HG02759 (cell line): ENCODE data around the gene TXK.

Experiments
- ATAC-seq: cut with Tn5 transposase; IDR thresholded peaks from one replicate; pipeline ENCODE4 v1.9.1; 2021; ENCODE audit warnings: mild to moderate bottlenecking, moderate library complexity; ENCODE audit not compliant: unreplicated experiment

Gene TXK

DNA sequence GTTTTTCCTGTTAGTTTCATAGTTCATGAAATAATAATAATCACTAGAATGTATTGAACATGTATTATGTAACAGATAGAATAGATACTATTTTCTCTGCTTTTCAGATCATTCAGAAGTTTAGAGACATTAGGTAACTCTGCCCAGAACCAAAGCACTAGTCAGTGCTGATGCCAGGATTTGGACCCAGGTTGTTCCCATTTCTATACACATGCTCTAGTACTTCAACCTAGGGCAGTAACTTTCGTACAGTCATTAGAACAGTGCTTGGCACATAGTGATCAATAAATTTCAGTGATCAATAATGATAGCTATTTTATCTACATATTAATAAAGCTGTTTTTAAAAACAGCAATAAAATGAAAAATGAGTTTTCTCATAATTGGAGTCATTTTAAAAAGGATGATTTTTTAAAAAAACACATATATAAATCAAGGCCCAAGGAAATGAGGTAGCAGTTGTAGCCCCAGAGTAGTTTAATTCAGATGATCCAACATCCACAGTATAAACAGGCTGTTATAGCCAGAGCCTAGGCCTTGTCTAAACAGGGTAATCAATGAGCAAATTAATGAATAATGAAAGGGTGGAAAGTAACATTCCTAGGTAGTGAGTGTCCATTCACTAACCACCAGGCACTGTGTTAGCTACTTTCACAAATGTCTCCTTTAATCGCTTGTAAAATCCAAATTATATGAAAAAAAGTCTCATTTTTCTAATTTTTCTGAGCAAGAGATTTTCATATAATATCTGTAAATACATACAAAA, 25.6 kb downstream of the TXK start:
- ATAC-seq: no peak

DNA sequence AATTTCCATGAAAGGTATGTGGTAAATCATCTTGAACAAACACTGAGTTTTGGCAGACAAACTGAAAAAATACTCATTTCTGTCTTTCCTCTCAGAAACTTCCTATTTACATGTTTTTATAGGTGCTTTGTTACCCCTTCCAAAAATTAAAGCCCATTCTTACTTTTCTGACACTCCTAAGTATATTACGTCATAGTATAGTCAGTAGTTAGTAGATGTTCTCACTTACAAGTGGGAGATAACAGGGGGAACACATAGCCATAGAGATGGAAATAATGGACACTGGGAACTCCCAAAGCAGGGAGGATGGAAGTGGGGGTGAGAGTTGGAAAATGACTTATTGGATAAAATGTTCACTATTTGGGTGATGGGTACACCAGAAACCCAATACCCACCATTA, 28.8 kb downstream of the TXK start:
- ATAC-seq: no peak

DNA sequence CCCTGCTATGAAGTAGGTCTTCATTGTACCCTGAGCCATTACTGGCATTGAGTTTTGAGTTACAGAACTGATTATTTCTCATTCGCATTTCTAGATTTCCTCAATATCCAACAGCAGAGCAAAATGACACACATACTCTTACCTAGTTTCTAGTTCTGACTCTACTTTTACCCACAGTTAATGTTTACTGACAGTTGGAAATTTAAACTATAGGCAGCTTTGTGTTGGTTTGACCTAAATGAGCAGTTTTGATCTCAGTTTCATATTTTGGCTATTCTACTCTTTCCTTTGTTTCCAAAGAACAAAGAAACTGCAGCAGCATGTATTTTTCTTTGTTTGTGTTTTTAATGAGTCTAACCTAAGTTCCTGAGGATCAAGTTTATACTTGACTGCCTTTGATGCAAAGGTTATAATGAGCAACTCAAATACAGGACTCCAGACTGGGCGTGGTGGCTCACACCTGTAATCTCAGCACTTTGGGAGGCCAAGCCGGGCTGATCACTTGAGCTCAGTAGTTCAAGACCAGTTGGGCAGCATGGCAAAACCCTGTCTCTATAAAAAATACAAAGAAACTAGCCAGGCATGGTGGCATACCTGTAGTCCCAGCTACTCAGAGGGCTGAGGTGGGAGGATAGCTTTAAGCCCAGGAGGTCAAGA, 30.4 kb downstream of the TXK start:
- peak; percentile 88 for ATAC-seq

DNA sequence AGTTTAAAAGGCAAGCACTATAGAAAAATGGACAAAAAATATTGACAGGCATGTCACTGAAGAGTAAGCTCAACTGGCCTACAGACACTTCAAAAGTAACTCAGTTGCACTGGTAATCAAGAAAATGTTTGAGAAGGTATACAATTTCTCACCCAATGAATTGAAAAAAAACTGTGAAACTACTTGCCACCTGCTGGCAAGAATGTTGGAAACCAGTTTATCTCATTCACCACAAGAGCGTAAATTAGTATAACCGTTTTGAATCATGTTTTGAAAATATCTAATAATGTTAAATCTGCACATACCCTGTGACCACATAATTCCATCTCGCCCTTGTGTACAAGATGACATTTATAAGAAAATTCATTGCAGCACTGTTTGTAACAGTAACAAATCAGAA, 31.7 kb downstream of the TXK start:
- no peak for ATAC-seq

DNA sequence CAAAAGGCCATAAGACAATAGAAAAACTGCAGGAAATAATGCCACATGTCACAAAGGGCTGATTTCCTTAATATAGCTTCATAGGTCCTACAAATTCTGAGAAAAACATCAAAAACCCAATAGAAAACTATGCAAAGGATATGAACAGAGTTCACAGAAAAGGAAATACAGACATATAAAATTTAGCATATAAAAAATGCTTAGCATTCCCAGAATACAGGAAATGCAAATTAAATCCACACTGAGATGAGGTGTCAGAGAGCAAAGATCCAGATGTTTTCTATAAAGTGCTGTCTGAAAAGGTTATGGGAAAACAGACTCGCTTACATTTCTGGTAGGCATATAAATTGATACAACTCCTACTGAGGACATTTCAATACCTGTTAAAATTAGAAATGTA, 33.8 kb downstream of the TXK start:
- ATAC-seq: no peak

DNA sequence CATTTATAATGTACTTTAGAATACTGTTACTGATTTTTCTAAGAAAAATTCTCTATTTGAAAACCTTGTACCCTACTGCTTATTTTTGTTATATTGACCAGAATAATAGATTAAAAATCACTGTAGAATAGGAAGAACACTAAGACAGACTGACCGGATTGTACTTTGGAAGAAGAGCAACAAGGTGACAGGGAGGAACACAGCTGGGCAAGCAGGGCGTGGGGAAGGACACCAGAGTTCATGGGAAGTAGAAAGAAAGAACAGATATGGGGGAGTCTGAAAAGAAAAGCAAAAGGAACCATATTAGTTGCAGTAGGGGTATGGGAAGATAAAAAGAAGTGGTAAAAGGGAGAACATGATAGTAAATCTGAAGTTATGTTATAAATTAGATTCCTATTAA, 38.6 kb downstream of the TXK start:
- no peak for ATAC-seq

DNA sequence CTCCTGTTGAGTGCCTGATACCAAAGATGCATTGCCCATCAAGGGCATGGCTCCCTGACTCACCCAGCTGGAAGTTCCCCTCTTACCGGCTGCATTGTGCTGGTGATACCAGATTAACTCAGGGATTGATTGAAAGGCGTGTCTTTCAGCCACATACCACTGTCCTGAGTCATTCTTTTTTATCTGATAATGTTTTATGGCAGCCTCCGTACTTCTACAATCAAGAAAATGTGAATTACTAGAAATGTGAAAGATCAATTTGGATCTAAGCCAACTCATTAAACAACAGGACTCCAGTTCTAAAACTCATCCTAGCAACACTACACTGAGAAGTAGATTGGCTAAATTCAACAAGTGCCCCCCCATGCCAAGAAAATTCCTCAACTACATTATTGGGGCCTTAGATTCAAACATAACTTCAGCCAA, 40.0 kb downstream of the TXK start:
- ATAC-seq: no peak

DNA sequence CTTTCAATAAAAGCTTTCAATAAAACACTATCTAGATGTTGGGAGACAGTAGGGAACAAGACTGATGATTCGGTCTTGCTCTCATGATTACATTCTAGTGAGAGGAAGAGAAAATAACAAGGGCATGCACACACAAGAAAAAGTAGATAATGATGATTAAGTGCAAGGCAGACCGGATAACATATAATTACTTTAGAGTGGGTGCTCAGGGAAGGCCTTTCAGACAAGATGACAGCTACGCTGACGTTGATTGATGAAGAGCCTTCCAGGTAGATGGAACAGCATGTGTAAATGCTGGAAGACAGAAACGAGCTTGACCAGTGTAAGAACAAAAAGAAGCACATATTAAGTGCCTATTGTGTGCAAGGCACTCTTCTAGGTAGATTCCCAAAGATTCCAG, 43.4 kb downstream of the TXK start:
- ATAC-seq: no peak

DNA sequence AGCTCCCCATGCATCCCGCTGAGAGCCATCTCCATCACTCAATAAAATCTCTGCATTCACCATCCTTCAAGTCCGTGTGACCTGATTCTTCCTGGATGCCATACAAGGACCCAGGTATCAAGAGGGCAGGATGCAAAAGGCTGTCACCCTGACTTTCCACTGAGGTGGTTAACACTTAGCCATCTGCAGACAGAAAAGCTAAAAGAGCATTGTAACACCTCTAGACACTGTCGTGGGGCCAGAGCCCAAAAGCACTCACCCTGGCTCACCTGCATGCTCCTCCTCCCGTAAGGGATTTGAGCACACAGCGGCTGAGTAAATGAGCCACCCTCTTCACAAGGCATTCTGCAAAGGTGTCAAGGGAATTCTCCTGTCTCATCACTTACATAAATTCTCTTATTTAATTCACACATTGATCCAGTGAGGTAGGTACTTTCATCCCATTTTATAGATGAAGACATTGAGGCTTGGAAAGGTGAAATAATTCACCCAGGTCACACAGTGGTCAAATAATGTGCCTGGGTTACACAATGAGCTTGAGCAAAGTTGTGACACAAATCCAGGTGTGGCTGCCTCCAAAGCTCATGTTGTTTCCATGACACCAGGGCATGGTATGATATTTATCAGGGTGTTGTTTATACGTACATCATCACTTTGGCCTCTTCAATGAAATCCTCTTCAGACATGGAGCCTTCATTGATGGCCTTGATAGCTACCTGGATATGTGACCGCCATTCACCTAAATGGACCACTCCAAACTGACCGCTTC, 48.0 kb downstream of the TXK start:
- no peak for ATAC-seq

DNA sequence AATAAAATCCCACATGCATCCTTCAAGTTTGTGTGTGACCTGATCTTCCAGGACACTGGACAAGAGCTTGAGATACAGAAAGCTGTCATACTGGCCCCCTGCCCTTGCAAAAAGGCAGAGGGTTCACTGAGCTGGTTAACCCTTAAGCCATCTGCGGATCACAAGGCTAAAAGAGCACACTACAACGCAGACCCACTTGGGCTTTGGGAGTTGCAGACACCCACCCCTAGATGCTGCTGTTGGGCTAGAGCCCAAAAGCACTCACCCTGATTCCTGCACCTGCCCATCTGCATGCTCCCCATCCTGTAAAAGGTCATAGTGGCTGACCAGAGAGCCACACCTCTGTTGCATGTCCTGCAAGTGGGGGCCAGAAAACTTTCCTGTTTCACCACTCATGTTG, 51.1 kb downstream of the TXK start:
- ATAC-seq: no peak

DNA sequence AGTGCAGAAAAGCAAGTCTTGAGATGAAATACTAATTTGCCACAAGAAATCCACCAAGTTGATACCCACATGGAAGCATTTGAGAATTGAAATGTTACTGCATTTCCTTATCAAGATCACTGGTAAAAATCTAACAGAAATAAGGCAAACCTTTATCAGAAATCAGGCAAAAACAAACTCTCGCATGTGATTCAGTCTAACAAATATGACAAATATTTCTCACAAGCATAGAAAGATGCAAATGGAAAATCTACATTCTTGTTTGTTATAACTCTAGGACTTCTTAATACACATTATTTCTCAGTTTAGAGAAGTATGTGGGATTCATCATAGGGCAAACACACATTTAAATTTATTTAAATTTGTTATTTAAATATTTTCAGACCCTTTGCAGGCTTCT, 52.9 kb downstream of the TXK start:
- ATAC-seq: no peak

DNA sequence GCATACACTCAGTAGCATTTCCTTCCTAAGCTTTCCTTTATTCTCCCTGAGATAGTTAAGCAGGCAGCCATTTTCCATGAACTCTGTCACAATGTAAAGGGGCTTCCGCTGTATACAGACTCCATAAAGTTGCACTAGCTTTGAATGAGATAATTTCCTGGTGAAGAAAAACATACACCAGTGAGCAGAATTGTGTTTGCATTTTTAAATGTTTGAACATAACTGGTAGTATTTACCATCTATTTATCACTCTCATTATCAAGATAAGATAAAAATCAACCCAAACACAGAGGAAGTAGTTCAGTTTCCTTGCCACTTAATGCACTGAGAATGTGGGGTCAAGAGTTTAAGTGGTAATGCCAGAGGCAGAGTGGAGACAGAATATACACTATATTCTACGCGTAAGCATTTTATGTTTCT, 54.1 kb downstream of the TXK start:
- no peak for ATAC-seq

DNA sequence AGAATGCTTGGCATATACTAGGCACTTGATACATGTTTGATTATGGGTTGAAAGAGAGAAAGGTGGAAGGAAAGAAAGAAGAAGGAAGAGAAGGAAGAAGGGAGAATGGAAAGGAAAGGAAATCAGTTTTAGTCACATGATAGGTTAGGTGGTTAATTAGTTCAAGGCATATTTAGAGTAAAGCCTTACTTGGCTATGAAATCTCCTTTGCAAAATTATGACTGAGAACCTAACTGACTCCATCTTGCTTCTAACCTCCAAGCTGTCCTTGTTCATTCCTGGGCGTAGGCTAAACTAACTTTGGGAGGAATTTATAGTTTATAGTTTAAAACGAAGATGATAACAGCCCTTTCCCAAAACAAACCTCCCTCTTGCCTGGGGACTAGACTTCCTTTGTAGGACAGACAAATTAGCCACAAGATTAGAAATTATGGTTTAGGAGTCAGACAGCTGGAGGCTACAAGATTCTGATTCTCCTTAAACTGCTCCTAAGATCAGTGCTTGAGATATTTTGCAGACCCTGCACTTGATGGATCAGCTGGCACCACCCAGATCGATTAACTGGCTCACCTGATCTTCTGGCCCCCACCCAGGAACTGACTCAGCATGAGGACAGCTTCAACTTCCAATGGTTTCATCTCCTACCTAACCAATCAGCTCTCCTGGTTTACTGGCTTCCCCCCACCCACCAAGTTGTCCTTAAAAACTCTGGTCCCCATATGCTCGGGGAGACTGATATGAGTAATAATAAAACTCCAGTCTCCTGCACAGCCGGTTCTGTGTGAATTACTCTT, 55.0 kb downstream of the TXK start:
- no peak for ATAC-seq

DNA sequence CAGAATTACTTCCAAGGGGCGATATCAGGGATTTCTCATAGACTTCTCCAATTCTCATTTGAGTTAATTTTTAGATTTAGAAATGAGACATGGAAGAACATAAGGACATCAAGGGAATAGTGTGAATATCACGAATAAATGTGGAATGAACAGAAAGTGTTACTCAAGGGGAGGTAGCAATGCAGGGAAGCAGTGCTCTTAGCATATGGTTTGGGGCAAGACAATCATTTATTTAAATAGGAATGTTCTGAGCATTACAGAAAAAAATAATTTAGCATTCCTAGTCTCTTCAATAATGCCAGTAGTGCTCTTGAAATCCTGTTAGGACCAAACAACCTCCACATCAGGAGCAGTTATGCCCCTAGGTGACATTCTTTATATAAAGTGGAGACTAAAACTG, 55.6 kb downstream of the TXK start:
- ATAC-seq: no peak

DNA sequence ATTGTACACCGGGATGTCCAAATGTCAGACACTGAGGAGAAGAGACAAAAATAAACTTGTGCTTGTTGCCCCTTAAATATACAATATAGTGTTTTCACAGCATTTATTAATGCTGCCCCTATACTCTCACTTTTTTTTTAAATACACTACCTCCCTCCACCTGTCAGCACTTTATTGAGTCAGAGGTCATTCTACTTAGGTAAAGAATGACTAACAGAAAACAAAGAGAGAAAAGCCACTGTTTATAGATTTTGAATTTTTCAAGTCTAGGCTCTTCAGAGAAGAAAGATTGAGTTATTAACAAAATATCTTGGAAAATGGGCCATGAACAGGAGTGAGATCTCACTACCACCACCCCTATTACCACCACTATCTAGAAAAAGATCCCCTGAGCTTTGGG, 59.4 kb downstream of the TXK start:
- no peak for ATAC-seq

DNA sequence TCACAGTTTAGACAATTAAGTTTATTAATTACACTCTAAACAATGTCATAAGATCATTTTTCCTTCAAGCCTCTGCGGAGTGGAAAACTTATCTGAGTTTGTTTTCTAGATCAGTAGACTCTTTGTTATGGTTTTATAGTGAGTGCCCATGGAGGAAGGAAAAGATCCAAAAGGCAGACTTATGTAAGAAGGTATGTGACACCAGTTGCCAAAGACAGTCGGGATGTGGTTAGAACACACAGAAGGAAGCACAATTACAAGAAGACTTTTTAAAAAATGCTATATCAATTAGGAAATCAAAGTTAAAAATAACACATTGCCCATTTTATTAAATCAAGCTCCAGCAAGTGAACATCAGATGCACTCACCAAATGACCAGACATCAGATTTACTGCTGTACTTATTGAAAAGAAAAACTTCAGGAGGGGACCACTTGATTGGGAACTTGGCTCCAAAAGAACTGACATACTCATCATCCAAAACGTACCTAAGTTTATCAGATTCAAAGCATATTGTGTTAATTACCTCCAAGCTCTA, 60.4 kb downstream of the TXK start:
- ATAC-seq: no peak

DNA sequence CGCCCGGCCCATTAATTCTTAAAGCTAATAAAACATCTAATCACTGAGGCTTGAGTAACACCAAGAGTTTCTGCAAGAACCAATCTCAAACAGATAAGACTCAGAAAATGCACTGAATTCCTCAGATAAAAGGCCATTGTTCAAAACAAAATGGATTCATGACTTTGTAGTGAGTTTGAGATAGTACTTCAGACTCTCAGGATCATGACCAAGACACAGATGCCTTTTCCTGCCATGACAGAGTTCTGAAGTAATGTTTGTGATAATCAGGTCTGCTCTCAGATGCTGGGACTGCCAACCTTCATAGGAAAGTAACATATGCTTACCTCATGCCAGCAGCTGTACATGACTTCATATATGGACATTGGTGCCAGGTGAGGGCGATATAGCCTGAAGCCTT, 62.9 kb downstream of the TXK start:
- no peak for ATAC-seq

DNA sequence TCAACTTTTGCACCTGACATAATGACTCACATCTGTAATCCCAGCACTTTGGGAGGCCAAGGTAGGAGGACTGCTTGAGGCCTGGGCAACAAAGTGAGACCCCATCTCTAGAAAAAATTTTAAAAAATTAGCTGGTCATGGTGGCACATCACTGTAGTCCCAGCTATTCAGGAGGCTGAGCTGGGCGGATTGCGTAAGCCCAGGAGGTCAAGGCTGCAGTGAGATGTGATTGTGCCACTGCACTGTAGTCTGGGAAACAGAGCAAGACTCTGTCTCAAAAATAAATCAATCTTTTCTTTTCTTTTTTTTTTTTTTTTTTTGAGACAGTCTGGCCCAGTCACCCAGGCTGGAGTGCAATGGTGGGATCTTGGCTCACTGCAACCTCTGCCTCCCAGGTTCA, 65.0 kb downstream of the TXK start:
- no peak for ATAC-seq

DNA sequence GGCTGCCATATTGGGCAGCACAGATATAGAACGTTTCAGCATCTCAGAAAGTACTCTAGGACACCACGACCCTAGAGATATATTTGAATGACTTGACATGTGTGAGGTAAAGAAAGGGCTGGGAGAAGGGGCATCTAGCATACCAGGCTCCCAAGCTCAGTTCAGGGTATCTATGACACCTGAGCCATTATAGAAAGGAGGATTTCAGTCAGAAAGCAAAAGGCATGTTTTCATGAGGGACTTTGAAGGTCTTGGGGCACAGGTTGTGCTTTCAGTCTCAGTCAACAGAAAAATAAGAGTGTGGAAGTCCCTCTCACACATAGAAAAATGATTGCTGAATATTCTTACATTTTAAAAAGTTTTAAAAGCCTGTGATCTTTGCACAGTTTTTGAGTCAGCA, 65.9 kb downstream of the TXK start:
- ATAC-seq: no peak

DNA sequence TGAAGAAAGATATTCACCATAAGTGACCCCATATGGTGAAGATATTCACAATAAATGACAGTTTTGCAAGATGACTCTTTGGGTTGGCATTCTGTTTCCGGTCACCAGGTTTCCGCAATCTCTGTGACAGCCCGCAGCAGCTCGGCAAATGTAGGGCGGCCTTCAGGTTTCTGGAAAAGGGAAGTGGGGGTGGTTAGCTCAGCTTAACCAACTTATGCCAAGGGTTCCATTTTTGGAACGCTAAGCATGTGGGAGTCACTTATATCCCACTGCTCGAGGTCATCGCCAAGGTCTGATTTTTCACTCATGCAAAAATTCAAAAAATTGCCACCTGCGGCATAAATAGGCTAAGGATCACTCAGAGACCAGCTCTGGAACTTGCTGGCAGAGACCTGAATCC, 66.5 kb downstream of the TXK start:
- no peak for ATAC-seq

DNA sequence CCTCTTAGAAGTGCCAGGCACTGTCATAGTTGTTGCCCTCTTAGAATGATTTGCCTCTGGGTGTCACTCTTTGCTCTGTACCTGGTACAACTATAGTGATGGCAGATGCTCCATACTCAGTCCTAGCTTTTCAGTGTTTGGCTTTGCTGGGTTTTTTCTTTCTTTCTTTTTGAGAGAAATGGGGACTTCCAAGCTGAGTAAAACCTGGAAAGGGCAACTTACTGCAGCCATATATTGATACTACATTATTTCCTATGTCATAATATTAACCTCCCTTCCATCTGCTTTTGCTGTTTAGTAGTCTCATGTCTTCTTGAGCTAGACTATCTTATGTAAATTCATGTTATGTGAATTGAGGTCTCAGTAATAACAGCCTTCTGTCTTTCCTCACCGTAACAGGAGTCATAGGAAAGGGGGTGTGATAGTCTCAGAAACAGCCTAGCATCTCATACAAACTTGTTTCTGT, 68.4 kb downstream of the TXK start:
- peak; percentile 79 for ATAC-seq
